A549 (cell line): ENCODE data around the gene ARAP3. TPM values are rescaled to one million over a fixed set of nuclear protein-coding genes. Genes with fewer than 3 reads are reported as not detected.

Experiments
- ATAC-seq, 2 experiments: fragments of 200-7000 bp in 1 of 2; fragments of >200 bp in 1 of 2; cut with Nextera tagmentation in 1 of 2; cut with Tn5 transposase in 1 of 2; 3 replicates each; pipeline versions ENCODE4 v1.8.0 to v1.9.1; 2018 to 2020; ENCODE audit warnings: mild to moderate bottlenecking in 1 of 2, moderate library complexity in 1 of 2
- CTCF ChIA-PET: fragments of 300-600 bp; sonication (Branson Sonifier 250); formaldehyde crosslinking; extraction: SDS; loops from one replicate; lab custom pipeline; 2021; ENCODE audit warnings: antibody characterized with exemption, inconsistent platforms; lab: Yijun Ruan, JAX
- POLR2A ChIA-PET: fragments of 350-600 bp; formaldehyde crosslinking; extraction: SDS; loops from one replicate; lab custom pipeline; 2021; ENCODE audit warnings: antibody characterized with exemption, inconsistent platforms; lab: Yijun Ruan, JAX
- DNase-seq, 2 experiments: peaks; one replicate each; pipeline versions ENCODE4 v3.0.0 to v3.0.0-alpha.2; 2011 to 2016; ENCODE audit warnings: low read depth in 1 of 2, low spot score in 1 of 2
- FAIRE-seq: peaks from 2 replicates; lab custom pipeline; 2011; peaks lifted over from hg19 to GRCh38; lab: Jason Lieb, UNC
- H3K27ac ChIP-seq, 2 experiments: fragments of >200 bp; sonication (Bioruptor Twin); formaldehyde crosslinking; 3 replicates each; pipeline ENCODE4 v1.5.1; 2016 to 2017
- H3K4me1 ChIP-seq: fragments of >200 bp; sonication (Bioruptor Twin); formaldehyde crosslinking; 3 replicates; pipeline ENCODE4 v1.6.1; 2016
- H3K4me2 ChIP-seq: fragments of >200 bp; sonication (Bioruptor Twin); formaldehyde crosslinking; 3 replicates; pipeline ENCODE4 v1.6.1; 2016
- H3K4me3 ChIP-seq: fragments of >200 bp; sonication (Bioruptor Twin); formaldehyde crosslinking; 3 replicates; pipeline ENCODE4 v1.5.1; 2016
- H3K9me3 ChIP-seq: fragments of >200 bp; sonication (Bioruptor Twin); formaldehyde crosslinking; 3 replicates; pipeline ENCODE4 v1.6.1; 2016
- ATOH8 ChIP-seq: fragments of 250-450 bp; sonication (Bioruptor Pico); IDR thresholded peaks from 2 replicates; pipeline ENCODE4 v1.5.0; 2020; ENCODE audit warnings: low read depth, mild to moderate bottlenecking, moderate library complexity
- CBX2 ChIP-seq: fragments of 200-600 bp; sonication (generic); IDR thresholded peaks from 2 replicates; pipeline ENCODE4 v1.6.1; 2016; ENCODE audit warnings: low read depth, mild to moderate bottlenecking, borderline replicate concordance
- CBX8 ChIP-seq: fragments of 200-600 bp; sonication (generic); IDR thresholded peaks from 2 replicates; pipeline ENCODE4 v1.6.1; 2016
- CEBPB ChIP-seq, 2 experiments: fragments of >200 bp in 1 of 2; sonication (Bioruptor Twin) in 1 of 2; formaldehyde crosslinking in 1 of 2; IDR thresholded peaks; 2 replicates each; pipeline ENCODE4 v1.6.1; 2012 to 2016
- E2F6 ChIP-seq: IDR thresholded peaks from 2 replicates; pipeline ENCODE4 v1.6.1; 2012; ENCODE audit warnings: low read depth, borderline replicate concordance
- EHMT2 ChIP-seq: fragments of 200-600 bp; sonication (generic); IDR thresholded peaks from 2 replicates; pipeline ENCODE4 v1.6.1; 2016; ENCODE audit warnings: antibody characterized with exemption, low read depth, mild to moderate bottlenecking, moderate library complexity
- EP300 ChIP-seq, 2 experiments: fragments of >200 bp; sonication (Bioruptor Twin); formaldehyde crosslinking; IDR thresholded peaks; 2 replicates in 1 of 2; 3 replicates in 1 of 2; pipeline ENCODE4 v1.6.1; 2016 to 2017
- FOSB ChIP-seq: fragments of 250-450 bp; sonication (Bioruptor Pico); IDR thresholded peaks from 2 replicates; pipeline ENCODE4 v1.5.0; 2020; ENCODE audit warnings: mild to moderate bottlenecking, moderate library complexity
- FOXS1 ChIP-seq: fragments of 250-450 bp; sonication (Bioruptor Pico); IDR thresholded peaks from 2 replicates; pipeline ENCODE4 v1.5.0; 2020; ENCODE audit warnings: mild to moderate bottlenecking, moderate library complexity
- HDAC2 ChIP-seq: fragments of 200-600 bp; sonication (generic); IDR thresholded peaks from 2 replicates; pipeline ENCODE4 v1.6.1; 2016
- HES2 ChIP-seq: fragments of >200 bp; sonication (Bioruptor Twin); formaldehyde crosslinking; IDR thresholded peaks from 2 replicates; pipeline ENCODE4 v1.6.1; 2016
- HOXA7 ChIP-seq: fragments of 250-450 bp; sonication (Bioruptor Pico); IDR thresholded peaks from 2 replicates; pipeline ENCODE4 v1.5.0; 2020; ENCODE audit warnings: mild to moderate bottlenecking, moderate library complexity
- HOXB13 ChIP-seq: fragments of 250-450 bp; sonication (Bioruptor Pico); IDR thresholded peaks from 2 replicates; pipeline ENCODE4 v1.5.0; 2020; ENCODE audit warnings: low read depth, mild to moderate bottlenecking, moderate library complexity
- HOXB5 ChIP-seq: fragments of 250-450 bp; sonication (Bioruptor Pico); IDR thresholded peaks from 2 replicates; pipeline ENCODE4 v1.5.0; 2020; ENCODE audit warnings: mild to moderate bottlenecking, moderate library complexity
- JUNB ChIP-seq: fragments of >200 bp; sonication (Bioruptor Twin); formaldehyde crosslinking; IDR thresholded peaks from 2 replicates; pipeline ENCODE4 v1.6.1; 2016
- KDM5A ChIP-seq: fragments of 200-600 bp; sonication (generic); IDR thresholded peaks from 2 replicates; pipeline ENCODE4 v1.6.1; 2016; ENCODE audit warnings: antibody characterized with exemption, mild to moderate bottlenecking
- MAX ChIP-seq: IDR thresholded peaks from 2 replicates; pipeline ENCODE4 v1.6.1; 2012
- NFE2L2 ChIP-seq: fragments of 150-350 bp; conservative IDR thresholded peaks from 2 replicates; pipeline ENCODE4 v1.6.1; 2014; ENCODE audit warnings: low read length
- PHF8 ChIP-seq: fragments of 200-600 bp; sonication (generic); IDR thresholded peaks from 2 replicates; pipeline ENCODE4 v1.6.1; 2016; ENCODE audit warnings: low read depth, mild to moderate bottlenecking, antibody characterized with exemption, moderate library complexity, borderline replicate concordance
- RARB ChIP-seq: fragments of 250-450 bp; sonication (Bioruptor Pico); IDR thresholded peaks from 2 replicates; pipeline ENCODE4 v1.8.0; 2021; ENCODE audit warnings: mild to moderate bottlenecking, moderate library complexity
- REST ChIP-seq: fragments of 200-600 bp; sonication (generic); IDR thresholded peaks from 2 replicates; pipeline ENCODE4 v1.6.1; 2016; ENCODE audit warnings: antibody characterized with exemption, mild to moderate bottlenecking, moderate library complexity
- RNF2 ChIP-seq: fragments of 200-600 bp; sonication (generic); IDR thresholded peaks from 2 replicates; pipeline ENCODE4 v1.6.1; 2016; ENCODE audit warnings: low read depth, mild to moderate bottlenecking, antibody characterized with exemption, moderate library complexity, borderline replicate concordance
- SREBF2 ChIP-seq: fragments of 450-650 bp; IDR thresholded peaks from 2 replicates; pipeline ENCODE4 v1.6.1; 2014; ENCODE audit warnings: mild to moderate bottlenecking, moderate library complexity
- TFCP2L1 ChIP-seq: fragments of 250-450 bp; sonication (Bioruptor Pico); IDR thresholded peaks from 2 replicates; pipeline ENCODE4 v1.5.0; 2021; ENCODE audit warnings: mild to moderate bottlenecking
- TP53 ChIP-seq: fragments of 250-450 bp; sonication (Bioruptor Pico); IDR thresholded peaks from 2 replicates; pipeline ENCODE4 v1.5.0; 2021; ENCODE audit warnings: mild to moderate bottlenecking, moderate library complexity
- USF2 ChIP-seq: fragments of 450-650 bp; IDR thresholded peaks from 2 replicates; pipeline ENCODE4 v1.6.1; 2014; ENCODE audit warnings: antibody characterized with exemption
- ZFP36 ChIP-seq: fragments of 450-650 bp; IDR thresholded peaks from 2 replicates; pipeline ENCODE4 v1.6.1; 2014; ENCODE audit warnings: borderline replicate concordance; ENCODE audit not compliant: partially characterized antibody
- ZNF302 ChIP-seq: fragments of 250-450 bp; sonication (Bioruptor Pico); IDR thresholded peaks from 2 replicates; pipeline ENCODE4 v1.9.0; 2021; ENCODE audit warnings: inconsistent platforms, mild to moderate bottlenecking, moderate library complexity
- ZSCAN20 ChIP-seq: fragments of 250-450 bp; sonication (Bioruptor Pico); IDR thresholded peaks from 2 replicates; pipeline ENCODE4 v1.8.0; 2022; ENCODE audit warnings: mild to moderate bottlenecking, moderate library complexity
- WGBS: methylation state at CpG from one replicate; pipeline ENCODE4 v1.1.6; 2017; ENCODE audit errors: missing lambda C conversion rate; 5-methylcytosine and 5-hydroxymethylcytosine counted together
- polyA plus RNA-seq, 4 experiments: library from polyadenylated mRNA; depleted of rRNA in 3 of 4; stranded (reverse); fragments of >200 nt; fragmentation: RNase III in 1 of 4; extraction: RNeasy Plus Mini Kit Qiagen cat#74134 plus additional on column Dnase treatment in 1 of 4; gene quantifications; 2 replicates in 3 of 4; 3 replicates in 1 of 4; pipeline ENCODE4 v1.2.3, GENCODE V29; 2011 to 2017

Gene ARAP3
- polyA plus RNA-seq, 2 of the 4 experiments (the other 2 are of a cell fraction) = 3.0 to 6.6 TPM

GRCh38 chr5:141716468-141716867 is 34.4 kb upstream of the ARAP3 start:
- Histone ChIP-seq H3K4me1 (peaks cover 21% of the 10 kb centered on the region), H3K27ac (no peak overlapping the region), H3K4me2 (no peak overlapping the region), H3K9me3 (no peaks in the 10 kb centered on the region), H3K4me3 (no peak overlapping the region)
- ChIA-PET CTCF (interaction anchor here (1.0 to 4.0 kb wide), 5 partner anchors 15 to 163 kb away, joined by 3 to 16 read pairs (median 14); no protein-coding TSS in a partner anchor), POLR2A (no interaction called here)
- no peak for ATAC-seq
- DNase-seq = no peak
- WGBS = 55% methylated on average over 3 of the region's 3 CpGs
- no peak for FAIRE-seq
- TF ChIP-seq REST = no peak
- TF ChIP-seq HDAC2 = no peak
- TF ChIP-seq HOXB5 (CRISPR knock-in tag) = no peak
- no peak for TF ChIP-seq HOXB13 (CRISPR knock-in tag)
- no peak for TF ChIP-seq EHMT2
- no peak for TF ChIP-seq ZSCAN20 (CRISPR knock-in tag)
- TF ChIP-seq RNF2 = no peak
- no peak for TF ChIP-seq ZNF302 (CRISPR knock-in tag)
- TF ChIP-seq EP300 (IDR thresholded peaks at IDR 0.05) = no peak
- no peak for TF ChIP-seq RARB (CRISPR knock-in tag)
- no peak for TF ChIP-seq JUNB
- no peak for TF ChIP-seq MAX
- TF ChIP-seq CEBPB (IDR thresholded peaks at IDR 0.05) = no peak

- CTCF ChIA-PET = interaction anchor here (1.5 to 4.0 kb wide), 3 partner anchors 24 to 163 kb away, joined by 3 to 15 read pairs (median 14); no protein-coding TSS in a partner anchor
- no peak for ATAC-seq
- Histone ChIP-seq H3K4me2 (no peak overlapping the region), H3K27ac (no peak overlapping the region), H3K4me3 (no peak overlapping the region), H3K4me1 (peaks cover 21% of the 10 kb centered on the region), H3K9me3 (no peaks in the 10 kb centered on the region)
- no peak for TF ChIP-seq NFE2L2
- TF ChIP-seq TP53 (CRISPR knock-in tag) = no peak
- TF ChIP-seq ZNF302 (CRISPR knock-in tag) = no peak
- no peak for FAIRE-seq
- WGBS = 59% methylated on average over 3 of the region's 3 CpGs
- no peak for DNase-seq
- POLR2A ChIA-PET = no interaction called here
These were observed 34.0 kb upstream of the ARAP3 start for GRCh38 chr5:141716009-141716408.

- ATAC-seq (no peak), FAIRE-seq (no peak), DNase-seq (no peak)
- Histone ChIP-seq H3K27ac (no peak overlapping the region), H3K4me3 (no peak overlapping the region), H3K9me3 (no peaks in the 10 kb centered on the region), H3K4me1 (peaks cover 21% of the 10 kb centered on the region), H3K4me2 (no peak overlapping the region)
- CTCF ChIA-PET = interaction anchor here (0.7 to 4.0 kb wide), 4 partner anchors 13 to 164 kb away, joined by 3 to 15 read pairs (median 8); no protein-coding TSS in a partner anchor
- POLR2A ChIA-PET = no interaction called here
- WGBS = 92% methylated on average over 14 of the region's 14 CpGs
- TF ChIP-seq CBX2 (no peak), SREBF2 (no peak), CBX8 (no peak), KDM5A (no peak), TP53 (CRISPR knock-in tag) (no peak), FOSB (CRISPR knock-in tag) (no peak), ATOH8 (CRISPR knock-in tag) (no peak), HES2 (no peak), EHMT2 (no peak), TFCP2L1 (CRISPR knock-in tag) (no peak), HOXA7 (no peak), PHF8 (no peak), ZFP36 (no peak), RARB (CRISPR knock-in tag) (no peak), FOXS1 (no peak), E2F6 (no peak), USF2 (no peak)
These were observed 33.4 kb upstream of the ARAP3 start for GRCh38 chr5:141715346-141715905.
